AG09309 (cell line): ENCODE data around the gene SLC12A7.

Experiments
- DNase-seq: peaks from one replicate; pipeline ENCODE4 v3.0.0-alpha.2; 2010; ENCODE audit warnings: low read depth
- H3K4me3 ChIP-seq: 2 replicates; pipeline ENCODE4 v1.5.1; 2011; ENCODE audit warnings: mild to moderate bottlenecking, low read depth, low read length, moderate library complexity; ENCODE audit not compliant: control insufficient read depth
- CTCF ChIP-seq: IDR thresholded peaks from 2 replicates; pipeline ENCODE4 v1.5.1; 2011; ENCODE audit warnings: mild to moderate bottlenecking, low read depth, low read length, inconsistent platforms; ENCODE audit not compliant: insufficient read depth, control insufficient read depth; ENCODE audit errors: missing control alignments

The SLC12A7 gene

GRCh38 chr5:1017691-1018455 lies 94.0 kb downstream of the SLC12A7 start:
- H3K4me3 ChIP-seq: no peak overlapping the region
- no peak for TF ChIP-seq CTCF
- no peak for DNase-seq

GRCh38 chr5:1017056-1017455 lies 94.8 kb downstream of the SLC12A7 start:
- H3K4me3 ChIP-seq: no peak overlapping the region
- no peak for DNase-seq
- TF ChIP-seq CTCF: no peak

GRCh38 chr5:1016476-1016875 lies 95.4 kb downstream of the SLC12A7 start:
- no peak for TF ChIP-seq CTCF
- H3K4me3 ChIP-seq: no peak overlapping the region
- DNase-seq: no peak

- H3K4me3 ChIP-seq: no peak overlapping the region
These were observed 95.8 kb downstream of the SLC12A7 start for GRCh38 chr5:1016036-1016435.

GRCh38 chr5:1015507-1015906 lies 96.4 kb downstream of the SLC12A7 start:
- no peak for DNase-seq
- H3K4me3 ChIP-seq: no peak overlapping the region
- no peak for TF ChIP-seq CTCF

More at GRCh38 chr5:1016036-1016435, 95.8 kb downstream of the SLC12A7 start:
- no peak for TF ChIP-seq CTCF
- DNase-seq: no peak

- DNase-seq: no peak
- H3K4me3 ChIP-seq: no peak overlapping the region
- TF ChIP-seq CTCF: no peak
These were observed 97.1 kb downstream of the SLC12A7 start for GRCh38 chr5:1014781-1015221.

- no peak for TF ChIP-seq CTCF
- no peak overlapping the region for H3K4me3 ChIP-seq
- no peak for DNase-seq
These were observed 97.5 kb downstream of the SLC12A7 start for GRCh38 chr5:1014346-1014745.
